ENCODE results near the gene EAF1.
"Not testable (repeated sequence)": the region's sequence is repeated elsewhere in the genome, so short reads cannot be mapped to it uniquely, and the experiment has no call there.

EAF1 gene

GRCh38 chr3:15427182-15427880 lies at the start of gene EAF1, which contains the start of gene METTL6:
EAF1 (plus strand) TSS chr3:15427598; CDS start chr3:15427780, 182 bp downstream.
METTL6 (minus strand) TSS chr3:15427544; CDS start chr3:15426511, 1,033 bp downstream.
- peak; percentile 88 for DNase-seq
- in situ Hi-C loops (cut with MboI; ENCODE audit: low pct_unique_long_range_greater_than_20kb, low sequenced_read_pairs), result no loop called here

- peak; percentile 94 for DNase-seq
- in situ Hi-C loops (cut with MboI; ENCODE audit: low pct_unique_long_range_greater_than_20kb, low sequenced_read_pairs), result loop anchor here (25.0 kb wide), 1 partner anchor 266 kb away; no protein-coding TSS in a partner anchor
Measured at GRCh38 chr3:15377961-15378791, 49.2 kb upstream of the EAF1 start.

- in situ Hi-C loops (cut with MboI; ENCODE audit: low pct_unique_long_range_greater_than_20kb, low sequenced_read_pairs), result loop anchor here (10.0 to 25.0 kb wide), 2 partner anchors 116 to 269 kb away; no protein-coding TSS in a partner anchor
- no peak for DNase-seq
Measured at GRCh38 chr3:15380980-15381890, 46.2 kb upstream of the EAF1 start.

- in situ Hi-C loops (cut with MboI; ENCODE audit: low pct_unique_long_range_greater_than_20kb, low sequenced_read_pairs), result loop anchor here (10.0 to 25.0 kb wide), 2 partner anchors 118 to 270 kb away; no protein-coding TSS in a partner anchor
- no peak for DNase-seq
Measured at GRCh38 chr3:15382405-15382923, 44.9 kb upstream of the EAF1 start.

- DNase-seq, result no peak
- in situ Hi-C loops (cut with MboI; ENCODE audit: low pct_unique_long_range_greater_than_20kb, low sequenced_read_pairs), result loop anchor here (10.0 to 25.0 kb wide), 2 partner anchors 120 to 272 kb away; no protein-coding TSS in a partner anchor
Measured at GRCh38 chr3:15384510-15385237, 42.7 kb upstream of the EAF1 start.

- not testable (repeated sequence) for DNase-seq
- in situ Hi-C loops (cut with MboI; ENCODE audit: low pct_unique_long_range_greater_than_20kb, low sequenced_read_pairs), result loop anchor here (10.0 to 25.0 kb wide), 2 partner anchors 120 to 273 kb away; no protein-coding TSS in a partner anchor
Measured at GRCh38 chr3:15385238-15385695, 42.1 kb upstream of the EAF1 start.

GRCh38 chr3:15385901-15386653 lies 41.3 kb upstream of the EAF1 start:
- in situ Hi-C loops (cut with MboI; ENCODE audit: low pct_unique_long_range_greater_than_20kb, low sequenced_read_pairs), result loop anchor here (10.0 to 25.0 kb wide), 2 partner anchors 121 to 274 kb away; no protein-coding TSS in a partner anchor
- no peak for DNase-seq

- in situ Hi-C loops (cut with MboI; ENCODE audit: low pct_unique_long_range_greater_than_20kb, low sequenced_read_pairs), result loop anchor here (10.0 to 25.0 kb wide), 2 partner anchors 122 to 274 kb away; no protein-coding TSS in a partner anchor
Measured at GRCh38 chr3:15386654-15386955, 40.8 kb upstream of the EAF1 start.

GRCh38 chr3:15387171-15387581 lies 40.2 kb upstream of the EAF1 start:
- DNase-seq, result no peak
- in situ Hi-C loops (cut with MboI; ENCODE audit: low pct_unique_long_range_greater_than_20kb, low sequenced_read_pairs), result loop anchor here (10.0 to 25.0 kb wide), 2 partner anchors 122 to 275 kb away; no protein-coding TSS in a partner anchor

More at GRCh38 chr3:15386654-15386955, 40.8 kb upstream of the EAF1 start:
- not testable (repeated sequence) for DNase-seq

- DNase-seq, result no peak
- in situ Hi-C loops (cut with MboI; ENCODE audit: low pct_unique_long_range_greater_than_20kb, low sequenced_read_pairs), result loop anchor here (10.0 to 25.0 kb wide), 2 partner anchors 123 to 275 kb away; no protein-coding TSS in a partner anchor
Measured at GRCh38 chr3:15387735-15388134, 39.7 kb upstream of the EAF1 start.

- DNase-seq, result not testable (repeated sequence)
- in situ Hi-C loops (cut with MboI; ENCODE audit: low pct_unique_long_range_greater_than_20kb, low sequenced_read_pairs), result loop anchor here (10.0 to 25.0 kb wide), 2 partner anchors 124 to 276 kb away; no protein-coding TSS in a partner anchor
Measured at GRCh38 chr3:15388335-15388734, 39.1 kb upstream of the EAF1 start.

GRCh38 chr3:15390460-15390859 lies 36.9 kb upstream of the EAF1 start:
- in situ Hi-C loops (cut with MboI; ENCODE audit: low pct_unique_long_range_greater_than_20kb, low sequenced_read_pairs), result loop anchor here (25.0 kb wide), 1 partner anchor 278 kb away; no protein-coding TSS in a partner anchor
- no peak for DNase-seq

GRCh38 chr3:15391007-15391406 lies 36.4 kb upstream of the EAF1 start:
- in situ Hi-C loops (cut with MboI; ENCODE audit: low pct_unique_long_range_greater_than_20kb, low sequenced_read_pairs), result loop anchor here (25.0 kb wide), 1 partner anchor 279 kb away; no protein-coding TSS in a partner anchor
- DNase-seq, result no peak

GRCh38 chr3:15393252-15393651 lies 34.1 kb upstream of the EAF1 start:
- DNase-seq, result not testable (repeated sequence)
- in situ Hi-C loops (cut with MboI; ENCODE audit: low pct_unique_long_range_greater_than_20kb, low sequenced_read_pairs), result loop anchor here (25.0 kb wide), 1 partner anchor 281 kb away; no protein-coding TSS in a partner anchor

GRCh38 chr3:15398731-15399133 lies 28.7 kb upstream of the EAF1 start:
- DNase-seq, result peak; percentile 76

GRCh38 chr3:15399970-15400369 lies 27.4 kb upstream of the EAF1 start:
- in situ Hi-C loops (cut with MboI; ENCODE audit: low pct_unique_long_range_greater_than_20kb, low sequenced_read_pairs), result loop anchor here (25.0 kb wide), 2 partner anchors 288 to 463 kb away; partner anchors contain the start of gene NR2C2
- no peak for DNase-seq

More at GRCh38 chr3:15398731-15399133, 28.7 kb upstream of the EAF1 start:
- in situ Hi-C loops (cut with MboI; ENCODE audit: low pct_unique_long_range_greater_than_20kb, low sequenced_read_pairs), result loop anchor here (25.0 kb wide), 1 partner anchor 286 kb away; no protein-coding TSS in a partner anchor
